Activated CD4-positive, alpha-beta T cell treated with anti-CD3 and anti-CD28 coated beads for 1 hour (primary cell): ENCODE results near the gene IRF2BPL.

Source experiments
- DNase-seq: peaks from one replicate; pipeline ENCODE4 v3.0.0-alpha.2; 2020

Gene IRF2BPL

DNA sequence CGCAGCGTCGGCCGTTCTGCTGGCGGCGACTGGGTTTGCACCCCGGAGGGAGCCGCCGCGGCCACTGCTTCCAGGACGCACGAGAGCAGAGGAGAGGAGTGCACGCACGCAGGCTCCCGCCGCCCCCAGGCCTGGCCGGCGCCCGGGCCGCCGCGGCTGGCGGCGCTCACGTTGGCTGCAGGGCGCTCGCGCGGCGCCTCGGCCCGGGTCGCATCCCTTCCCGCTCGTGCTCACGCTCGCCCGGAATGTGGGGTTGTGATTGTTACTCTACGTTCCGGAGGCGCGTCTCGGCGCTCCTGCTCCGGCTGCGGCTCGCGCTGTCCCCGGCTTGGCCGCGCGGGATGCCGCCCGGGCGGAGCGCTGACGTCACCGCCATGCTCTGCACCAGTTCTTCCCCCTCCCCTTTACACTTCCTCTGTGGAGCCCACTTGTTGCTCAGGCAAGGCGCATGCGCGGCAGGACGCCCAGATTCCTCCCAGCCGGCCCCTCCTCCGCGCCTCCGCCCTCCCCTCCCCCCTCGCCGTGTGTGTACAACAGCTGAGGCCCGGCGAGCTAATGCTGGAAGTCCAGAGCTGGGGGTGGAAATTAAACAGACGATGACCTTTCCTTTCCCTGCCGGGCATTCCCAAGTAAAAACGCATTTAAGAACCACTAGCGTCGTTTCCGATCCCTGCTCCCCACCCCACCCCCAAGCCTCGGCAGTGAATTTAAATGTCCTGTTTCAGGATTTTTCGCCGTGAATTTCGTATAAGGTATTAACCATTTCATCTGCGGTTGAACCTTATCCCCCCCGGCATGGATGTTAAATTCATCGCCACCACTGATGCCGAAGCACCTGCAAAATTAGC, at the start of gene IRF2BPL:
Gene IRF2BPL (minus strand): TSS at position 325 of the 848 bp plus-strand sequence. CDS start 916 bp downstream, outside the sequence.
- DNase-seq = peak; percentile 90

DNA sequence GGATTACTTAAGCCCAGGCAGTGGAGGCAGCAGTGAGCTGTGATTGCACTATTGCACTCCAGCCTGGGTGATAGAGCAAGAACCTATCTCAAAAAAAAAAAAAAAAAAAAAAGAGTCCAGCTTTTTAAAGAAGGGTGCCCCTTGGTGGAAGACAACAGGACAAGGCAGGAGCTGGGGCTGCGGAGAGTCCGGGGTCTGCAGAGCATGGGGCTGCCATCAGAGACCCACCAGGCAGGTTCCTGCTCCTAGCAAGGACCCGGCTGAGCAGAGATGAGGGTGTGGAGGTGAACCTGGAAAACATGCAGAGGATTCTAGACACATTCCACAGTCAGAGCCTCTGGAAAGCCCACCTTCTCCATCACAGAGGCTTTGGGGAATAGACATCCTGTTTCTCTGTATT, 48.5 kb upstream of the IRF2BPL start:
- no peak for DNase-seq

DNA sequence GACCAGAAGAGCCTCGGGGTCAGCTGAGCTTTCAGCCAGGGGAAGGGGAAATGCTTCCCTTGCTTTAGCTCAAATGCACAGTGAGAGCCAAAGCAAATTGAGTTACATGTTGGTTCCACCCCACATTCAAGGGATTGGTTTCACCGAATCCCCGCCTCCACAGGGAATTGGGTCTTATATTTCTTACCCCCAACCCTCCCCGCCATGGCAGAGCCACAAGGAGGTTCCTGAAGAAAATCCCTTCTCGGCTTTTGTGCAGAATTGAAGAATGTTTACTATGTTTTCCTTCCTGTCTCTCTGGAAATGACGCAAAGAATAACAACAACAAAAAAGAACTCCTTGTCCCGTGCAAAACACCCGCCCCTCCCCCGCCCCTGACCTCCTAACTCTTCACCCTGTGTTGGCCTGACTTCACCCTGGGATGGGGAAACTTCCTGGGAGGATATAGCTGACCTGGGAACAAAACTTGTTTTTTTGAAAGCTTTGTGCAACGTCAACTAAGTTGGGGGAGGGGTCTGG, 47.7 kb upstream of the IRF2BPL start:
- no peak for DNase-seq

DNA sequence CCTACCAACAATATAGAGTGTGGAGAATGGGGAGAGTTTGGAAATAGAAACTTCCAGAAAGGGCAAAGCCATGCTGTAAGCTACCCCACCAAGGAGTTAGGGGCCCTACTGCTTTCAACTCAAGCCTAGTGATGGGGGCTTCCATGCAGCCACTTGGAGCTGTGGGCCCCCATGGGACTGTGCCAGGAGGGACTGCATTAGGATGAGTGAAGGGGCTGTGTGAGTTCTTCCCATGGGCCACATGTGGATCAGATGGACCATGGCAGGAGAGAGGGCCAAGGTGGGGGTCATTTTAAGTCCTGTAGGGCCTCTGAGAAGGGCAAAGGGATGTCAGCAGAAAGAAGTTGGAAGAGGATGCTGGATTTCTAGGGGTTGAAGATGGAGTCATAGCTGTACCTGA, 46.5 kb upstream of the IRF2BPL start:
- DNase-seq = no peak

DNA sequence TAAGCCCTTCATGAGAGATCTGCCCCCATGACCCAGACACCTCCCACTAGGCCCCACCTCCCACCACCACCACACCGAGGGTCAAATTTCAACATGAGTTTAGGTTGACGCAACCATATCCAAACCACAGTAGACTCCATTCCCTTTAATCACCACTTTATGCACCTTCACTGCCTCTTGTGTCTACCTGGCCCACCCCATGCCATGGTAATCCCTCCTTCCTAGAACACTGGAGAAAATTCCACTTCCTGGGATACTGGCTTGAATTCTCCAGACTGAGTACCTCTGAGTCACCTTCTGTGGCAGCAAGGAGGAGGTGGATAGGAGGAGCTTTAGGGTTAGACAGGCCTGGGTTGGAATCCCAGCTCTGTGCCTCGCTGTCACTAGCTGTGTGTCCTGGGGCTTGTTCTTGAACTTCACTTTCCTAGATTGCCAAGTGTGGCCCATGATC, 43.5 kb upstream of the IRF2BPL start:
- no peak for DNase-seq

DNA sequence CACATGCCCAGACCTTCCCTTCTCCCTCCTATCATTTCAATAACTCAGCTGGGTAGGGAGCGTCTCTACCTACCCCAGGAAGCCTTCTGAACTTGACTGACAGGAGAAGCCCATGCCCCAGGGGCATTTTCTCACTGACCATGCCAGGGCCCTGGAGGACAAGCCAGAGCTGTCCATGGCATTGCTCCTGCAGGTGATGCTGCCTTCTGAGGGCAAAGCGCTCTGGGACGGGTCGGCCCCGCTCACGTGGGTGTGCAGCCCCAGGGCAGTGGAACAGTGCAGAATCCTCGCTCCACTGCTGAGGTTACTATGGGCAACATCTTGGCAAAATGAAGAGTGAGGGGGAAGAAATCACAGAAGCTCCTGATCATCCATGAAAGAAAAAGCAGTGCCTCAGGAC, 41.0 kb upstream of the IRF2BPL start:
- no peak for DNase-seq

DNA sequence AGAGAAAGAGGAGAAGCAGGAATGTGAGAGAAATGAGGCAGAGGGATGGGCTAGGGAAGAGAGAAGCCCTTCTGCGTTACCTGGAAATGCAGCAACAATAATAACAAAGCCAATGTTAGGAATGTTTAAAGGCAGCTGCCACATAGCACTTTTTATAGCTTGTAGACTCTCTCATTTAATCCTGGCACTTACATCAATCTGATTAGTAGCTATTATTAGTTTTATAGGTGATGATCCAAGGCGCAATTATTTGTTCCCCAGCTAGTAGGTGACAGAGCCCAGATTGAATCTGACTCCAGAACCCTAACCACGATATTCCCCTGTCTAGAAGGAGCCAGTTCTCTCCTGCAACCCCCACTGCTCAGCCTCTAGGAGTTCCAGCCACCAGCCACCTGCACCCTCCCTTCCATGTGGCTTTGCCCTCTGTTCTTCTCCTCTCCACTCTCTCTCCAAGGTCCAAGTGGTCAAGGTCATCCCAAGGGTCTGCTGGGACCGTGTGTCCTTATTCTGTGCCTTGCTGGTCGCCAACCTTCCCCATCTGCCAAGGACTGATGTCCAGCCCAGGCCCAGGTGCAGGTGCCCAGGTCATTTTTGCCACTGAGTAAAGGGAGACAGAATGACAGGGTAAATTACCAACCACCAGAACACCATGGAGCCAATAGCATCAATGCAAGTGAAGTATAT, 40.2 kb upstream of the IRF2BPL start:
- DNase-seq = no peak

DNA sequence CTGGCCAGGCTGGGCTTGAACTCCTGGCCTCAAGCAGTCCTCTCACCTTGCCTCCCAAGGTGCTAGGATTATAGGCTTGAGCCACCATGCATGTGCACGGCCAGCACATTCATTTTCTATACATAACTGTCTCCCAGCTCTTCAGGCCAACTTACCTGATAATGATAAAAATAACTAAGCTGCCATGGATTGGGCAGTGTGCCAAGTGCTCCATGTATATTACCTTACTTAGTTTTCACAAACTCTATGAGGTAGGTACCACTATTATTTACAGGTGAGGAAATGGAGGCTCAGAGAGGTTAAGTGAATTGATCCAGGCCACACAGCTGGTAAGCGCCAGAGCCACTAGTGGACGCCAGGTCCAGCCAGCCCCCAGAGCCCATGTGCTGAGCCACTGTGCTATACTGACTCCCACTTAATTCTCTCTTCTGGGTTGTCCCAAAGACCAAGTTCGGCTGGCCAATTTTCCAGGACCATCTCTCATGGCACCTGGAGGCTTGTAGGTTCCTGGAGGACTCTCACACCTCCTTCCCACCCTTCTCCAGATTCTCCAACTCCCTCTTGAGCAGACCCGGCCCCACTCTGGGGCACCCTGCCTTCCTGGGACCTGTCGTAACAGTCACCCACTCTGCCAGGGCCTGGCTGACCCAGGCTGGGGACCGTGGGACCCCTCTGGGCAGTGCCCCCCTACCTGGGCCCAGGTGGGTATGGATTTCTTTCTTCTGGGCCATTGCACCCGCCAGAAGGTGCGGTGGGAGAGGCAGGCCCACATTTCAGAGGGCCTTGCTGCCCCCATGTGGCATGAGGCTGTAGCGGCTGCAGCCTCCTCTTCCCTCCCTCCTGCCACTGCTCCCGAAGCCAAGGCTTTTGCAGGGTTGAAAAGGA, 39.4 kb upstream of the IRF2BPL start:
- DNase-seq = peak; percentile 42

DNA sequence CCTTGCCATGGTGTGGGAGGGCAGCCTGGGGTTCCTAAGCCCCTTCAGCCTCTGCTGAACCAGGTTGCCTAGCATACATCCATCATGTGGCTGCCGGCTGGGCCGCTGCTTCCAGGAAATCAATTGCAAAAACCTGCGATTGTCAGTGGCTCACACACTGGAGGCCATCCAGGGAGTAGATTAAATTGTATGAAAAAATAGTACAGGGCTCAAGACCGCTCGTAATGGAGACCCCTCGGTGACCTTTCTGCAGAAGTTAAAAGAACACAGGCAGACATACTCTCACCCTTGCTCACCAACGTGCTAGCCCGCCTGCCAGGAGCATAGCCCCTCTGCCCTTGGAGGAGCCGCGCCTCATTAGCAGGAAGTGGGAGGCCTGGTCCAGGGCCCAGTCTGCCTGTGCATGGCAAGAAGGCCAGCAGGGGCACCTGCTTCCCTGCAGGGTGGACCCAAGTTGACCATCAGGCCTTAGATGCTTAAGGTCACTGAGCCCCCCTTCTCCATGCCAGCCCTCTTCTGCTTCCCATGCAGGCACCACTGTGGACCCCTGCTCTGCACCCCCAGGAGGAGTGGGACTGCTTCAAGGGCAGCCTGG, 38.2 kb upstream of the IRF2BPL start:
- DNase-seq = no peak

DNA sequence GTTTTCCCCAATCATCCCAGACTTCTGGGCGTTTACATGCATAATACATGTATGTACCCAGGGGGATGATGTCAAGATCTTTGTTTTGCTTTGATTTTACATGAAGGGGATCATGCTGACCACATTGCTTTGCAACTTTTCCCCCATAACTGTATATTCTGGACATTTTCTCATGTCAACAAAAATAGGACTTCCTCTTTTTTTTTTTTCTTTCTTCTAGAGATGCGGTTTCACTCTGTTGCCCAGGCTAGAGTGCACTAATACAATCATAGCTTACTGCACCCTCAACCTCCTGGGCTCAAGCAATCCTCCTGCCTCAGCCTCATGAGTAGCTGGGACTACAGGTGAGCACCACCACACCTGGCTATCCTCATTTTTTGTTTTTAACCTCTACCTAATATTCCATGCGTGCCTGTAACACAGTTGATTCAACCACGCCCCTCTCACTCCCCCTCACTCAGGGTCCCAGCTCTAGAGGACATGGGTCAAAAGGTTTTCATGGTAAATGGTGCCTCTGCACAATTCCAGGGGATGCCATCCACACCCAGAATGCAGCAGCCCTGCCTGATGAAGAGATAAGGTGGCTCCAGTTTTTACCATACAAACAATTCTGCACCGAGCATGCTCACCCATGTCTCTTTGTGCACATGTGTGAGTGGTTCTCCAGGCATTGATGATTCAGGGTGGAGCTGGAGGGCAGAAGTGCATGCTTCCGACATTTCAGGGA, 37.5 kb upstream of the IRF2BPL start:
- no peak for DNase-seq

DNA sequence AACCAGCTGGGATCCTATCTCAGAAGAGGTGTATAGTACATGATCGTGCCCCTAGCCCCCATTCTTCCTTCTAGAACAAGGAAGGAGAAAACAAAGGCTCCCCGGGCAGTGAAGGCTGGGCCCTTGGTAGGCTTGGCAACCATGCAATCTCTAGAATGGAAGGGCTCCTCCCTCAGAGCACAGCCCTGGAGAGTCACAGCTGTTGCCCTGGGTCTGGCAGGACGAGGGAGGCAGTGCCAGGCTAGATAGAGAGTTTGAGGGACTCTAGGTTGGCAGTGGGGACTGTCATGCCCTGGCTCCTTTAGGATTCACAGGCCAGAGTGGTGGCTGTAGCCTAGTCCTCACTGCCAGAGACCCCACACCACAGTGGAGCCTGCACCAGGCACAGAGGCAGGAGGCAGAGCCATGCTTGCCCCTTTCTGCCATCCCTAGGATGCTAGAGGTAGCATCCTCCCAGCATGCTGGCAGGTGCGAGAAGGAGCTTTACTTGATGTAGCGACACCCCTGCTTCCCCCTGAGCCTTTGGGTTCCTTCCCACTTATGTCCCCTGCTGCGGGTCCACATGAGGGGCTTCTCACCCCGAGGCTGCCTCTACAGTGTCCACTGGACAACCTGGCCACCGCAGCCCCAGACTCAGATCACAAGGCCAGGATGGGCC, 36.1 kb upstream of the IRF2BPL start:
- no peak for DNase-seq

DNA sequence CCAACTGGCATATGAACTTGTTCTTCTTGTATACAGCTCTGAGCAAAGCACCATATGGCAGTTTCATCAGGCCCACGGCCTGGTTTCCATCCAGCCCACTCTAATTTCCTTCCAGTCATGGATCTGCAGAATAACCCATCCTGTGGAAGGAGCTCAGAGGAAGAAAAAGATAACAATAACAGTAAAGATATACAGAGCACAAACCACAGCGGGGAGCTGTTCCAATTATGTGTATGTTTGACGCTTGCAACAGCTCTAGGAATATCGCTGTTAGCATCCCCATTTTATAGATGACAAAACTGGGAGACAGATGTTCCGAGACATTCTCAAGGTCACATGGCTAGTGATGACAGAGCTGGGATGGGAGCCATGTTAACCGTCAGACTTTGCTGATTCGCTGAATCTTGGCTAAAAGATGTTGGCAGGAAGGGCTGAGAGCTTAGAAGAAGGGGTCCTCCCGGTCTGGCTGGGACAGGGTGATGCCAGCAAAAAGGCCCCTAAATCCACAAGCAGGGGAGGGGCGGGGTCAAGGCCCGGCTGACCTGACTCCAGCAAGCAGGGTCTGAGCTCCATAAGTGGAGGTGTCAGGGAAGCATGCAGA, 35.2 kb upstream of the IRF2BPL start:
- no peak for DNase-seq

DNA sequence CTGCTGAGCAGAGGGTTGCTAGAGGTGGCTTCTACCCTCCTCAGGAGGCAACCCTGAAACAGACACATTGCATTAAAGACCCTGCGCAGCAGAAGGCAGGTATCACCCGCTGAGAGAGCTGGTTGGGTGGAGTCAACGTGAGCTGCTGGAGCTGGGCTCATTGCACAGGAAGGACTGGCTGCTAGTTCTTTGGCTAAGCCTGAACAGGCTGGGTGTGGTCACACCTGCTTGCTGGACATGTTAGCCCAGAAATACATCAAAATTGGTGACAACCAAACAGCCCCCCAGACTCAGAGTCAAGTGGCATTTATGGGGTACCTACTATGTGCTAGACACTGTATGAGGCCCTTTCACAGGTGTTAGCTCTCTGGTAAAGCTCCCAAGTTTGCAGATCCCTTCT, 33.8 kb upstream of the IRF2BPL start:
- no peak for DNase-seq

DNA sequence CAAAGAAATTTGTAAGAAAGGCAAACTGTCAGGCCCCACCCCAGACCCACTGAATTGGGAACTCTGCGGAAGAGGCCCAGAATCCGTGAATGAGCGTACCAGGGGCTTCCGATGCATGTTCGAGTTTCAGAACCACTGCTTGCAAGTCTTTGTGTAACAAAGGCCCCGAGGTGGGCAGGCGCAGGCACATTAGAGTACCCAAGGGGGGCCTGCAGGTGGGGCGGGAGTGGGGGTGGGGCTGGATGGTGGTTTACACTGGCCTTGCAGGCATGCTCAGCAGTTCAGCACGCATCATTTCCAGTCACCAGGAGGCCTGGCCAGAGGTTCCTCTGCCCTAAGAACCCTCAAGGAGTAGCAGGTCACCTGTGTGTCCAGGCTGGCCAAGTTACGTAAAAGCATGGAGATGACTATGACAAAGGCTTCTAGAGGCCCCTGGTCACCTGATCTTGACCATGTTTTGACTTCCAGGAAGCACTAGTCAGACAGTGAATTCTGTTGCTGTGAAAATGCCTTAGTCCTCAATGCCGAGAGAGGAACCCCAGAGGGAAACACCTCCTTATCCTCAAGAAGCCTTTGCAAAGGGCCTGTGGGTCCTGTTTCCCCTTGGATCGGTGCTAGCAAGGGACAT, 33.2 kb upstream of the IRF2BPL start:
- no peak for DNase-seq

DNA sequence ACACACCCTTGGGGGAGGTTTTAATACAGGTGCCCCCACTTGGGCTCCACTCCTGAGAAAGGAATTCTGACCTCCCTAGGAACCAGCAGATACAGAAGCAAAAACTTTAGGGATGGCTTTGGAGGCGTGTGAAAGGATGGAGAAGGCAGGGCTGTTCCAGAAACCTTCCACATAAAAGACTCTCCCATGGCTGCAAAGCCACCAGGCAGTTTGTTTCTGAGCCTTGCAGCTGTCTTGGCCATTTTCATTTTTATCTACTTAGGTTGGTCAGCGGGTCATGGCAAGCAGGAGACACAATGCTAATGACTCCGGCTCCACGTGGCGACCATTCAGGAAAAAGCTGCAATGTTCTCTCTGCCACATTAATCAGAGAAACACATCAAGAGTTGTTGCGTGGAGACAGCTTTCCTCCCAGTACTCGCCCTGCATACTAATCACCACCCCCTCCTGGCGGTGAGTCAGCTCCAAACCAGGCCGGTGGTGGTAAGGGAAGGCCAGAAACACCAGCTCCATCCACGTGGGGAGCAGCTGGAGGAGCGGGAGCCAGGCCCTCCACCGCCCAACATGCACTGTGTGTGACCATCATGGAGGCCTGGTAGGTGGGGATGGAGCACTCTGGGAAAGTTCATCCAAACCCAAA, 30.9 kb upstream of the IRF2BPL start:
- no peak for DNase-seq

DNA sequence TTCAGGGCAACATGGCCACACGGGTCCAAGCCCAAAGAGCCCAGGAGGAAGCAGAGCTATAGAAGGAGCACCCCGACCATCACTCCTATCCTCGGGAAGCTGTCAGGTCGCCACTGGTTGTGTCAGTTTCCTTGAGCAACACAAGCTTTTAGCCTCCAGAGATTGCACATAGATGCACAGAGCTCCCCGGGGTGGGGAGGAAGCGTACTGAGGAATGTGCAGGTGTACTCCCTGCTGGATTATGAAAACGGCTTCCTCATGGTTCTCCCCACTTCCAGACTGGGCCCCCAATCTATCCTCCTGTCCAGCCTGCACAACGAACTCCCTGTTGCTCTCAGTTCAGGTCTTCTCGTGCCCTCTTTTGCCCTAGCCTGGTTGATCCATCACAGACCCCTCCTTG, 30.3 kb upstream of the IRF2BPL start:
- no peak for DNase-seq

DNA sequence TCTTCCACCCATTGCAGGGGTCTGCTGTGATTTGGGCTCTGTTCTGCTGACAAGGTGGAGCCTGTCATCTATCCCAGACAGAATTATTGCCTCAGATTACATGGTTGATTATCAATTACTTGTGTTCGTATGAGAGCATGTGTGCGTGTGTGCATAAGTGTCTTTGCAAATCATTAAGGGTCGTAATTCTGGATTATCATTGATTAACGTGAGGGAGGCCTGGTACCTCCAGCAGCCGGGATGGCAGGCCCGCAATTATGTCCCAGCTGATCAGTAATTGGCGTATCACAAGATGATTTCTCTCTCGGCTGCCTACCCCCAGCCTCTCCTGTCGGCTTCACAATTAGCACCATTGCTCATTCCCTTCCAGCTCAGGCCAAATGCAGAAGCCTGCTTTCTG, 29.6 kb upstream of the IRF2BPL start:
- no peak for DNase-seq

DNA sequence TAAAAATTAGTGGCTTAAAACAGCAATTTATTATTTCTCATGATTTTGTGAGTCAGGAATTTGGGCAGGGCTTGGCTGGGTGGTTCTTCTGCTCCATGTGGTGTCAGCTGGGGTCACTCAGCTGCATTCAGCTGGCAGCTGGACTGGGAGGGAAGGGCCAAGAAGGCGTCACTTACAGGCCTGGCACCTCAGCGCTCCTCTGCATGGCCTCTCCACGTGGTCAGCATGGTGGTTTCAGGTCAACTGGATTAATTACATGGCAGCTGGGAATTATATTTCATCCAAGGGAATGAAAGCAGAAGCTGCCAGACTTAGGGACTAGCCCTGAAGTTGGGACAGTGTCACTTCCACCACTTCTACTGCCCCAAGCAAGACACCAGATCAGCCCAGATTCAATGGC, 27.5 kb upstream of the IRF2BPL start:
- DNase-seq = no peak

DNA sequence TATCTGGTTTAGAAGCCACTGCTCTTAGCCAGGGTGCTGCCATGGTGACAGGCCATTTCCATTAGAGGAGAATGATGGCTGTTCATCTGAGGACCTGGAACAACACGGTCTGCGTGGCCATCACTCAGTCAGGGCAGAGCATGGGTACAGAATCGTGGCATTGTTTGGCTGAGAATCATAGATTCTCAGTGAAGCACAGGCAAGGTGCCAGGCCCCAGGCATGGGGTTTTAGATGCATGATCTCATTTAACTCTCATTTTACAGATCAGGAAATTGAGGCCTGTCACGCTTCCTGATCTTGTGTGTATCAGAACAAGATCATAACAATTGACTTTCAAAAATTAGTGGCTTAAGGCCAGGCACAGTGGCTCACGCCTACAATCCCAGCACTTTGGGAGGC, 26.8 kb upstream of the IRF2BPL start:
- DNase-seq = no peak
